MG63 (cell line): ENCODE data around the gene SLC25A23. TPM values are rescaled to one million over a fixed set of nuclear protein-coding genes. Genes with fewer than 3 reads are reported as not detected.
"Not testable (repeated sequence)": the region's sequence is repeated elsewhere in the genome, so short reads cannot be mapped to it uniquely, and the experiment has no call there.

Experiments
- DNase-seq: peaks from one replicate; pipeline ENCODE4 v3.0.0-alpha.2; 2020
- H3K27me3 ChIP-seq: fragments of 250-450 bp; sonication (Bioruptor Pico); 2 replicates; pipeline ENCODE4 v1.5.1; 2020; ENCODE audit warnings: mild to moderate bottlenecking, moderate library complexity
- H3K36me3 ChIP-seq: fragments of 250-450 bp; sonication (Bioruptor Pico); 2 replicates; pipeline ENCODE4 v1.5.1; 2020; ENCODE audit warnings: mild to moderate bottlenecking, moderate library complexity
- H3K4me3 ChIP-seq: fragments of 250-450 bp; sonication (Bioruptor Pico); 2 replicates; pipeline ENCODE4 v1.5.1; 2020; ENCODE audit warnings: mild to moderate bottlenecking, moderate library complexity
- H3K9me3 ChIP-seq: fragments of 250-450 bp; sonication (Bioruptor Pico); 2 replicates; pipeline ENCODE4 v1.5.1; 2020; ENCODE audit warnings: mild to moderate bottlenecking, moderate library complexity
- total RNA-seq: library from RNA; depleted of rRNA; stranded (reverse); fragments of >200 nt; shearing (Covaris generic); gene quantifications from 2 replicates; pipeline ENCODE4 v1.2.3, GENCODE V29; 2014; ENCODE audit warnings: low replicate concordance; rRNA removed

Gene SLC25A23
- 8.5 and 10.9 TPM in 2 replicates for total RNA-seq

- Histone ChIP-seq H3K27me3 (no peaks in the 10 kb centered on the region), H3K9me3 (no peaks in the 10 kb centered on the region), H3K36me3 (no peaks in the 10 kb centered on the region), H3K4me3 (peak within 1 kb of the TSS; percentile 63)
- peak; percentile 53 for DNase-seq
Measured at GRCh38 chr19:6459262-6460098, at the start of gene SLC25A23. SLC25A23 (minus strand) TSS chr19:6459792; CDS start chr19:6459628, 164 bp downstream.

GRCh38 chr19:6508028-6508771 lies 48.6 kb upstream of the SLC25A23 start:
- not testable (repeated sequence) for DNase-seq, H3K9me3 ChIP-seq, H3K36me3 ChIP-seq, H3K27me3 ChIP-seq, H3K4me3 ChIP-seq

- DNase-seq = no peak
- no peaks in the 10 kb centered on the region for H3K27me3 ChIP-seq
- H3K9me3 ChIP-seq = no peaks in the 10 kb centered on the region
- no peak overlapping the region for H3K4me3 ChIP-seq
- no peaks in the 10 kb centered on the region for H3K36me3 ChIP-seq
Measured at GRCh38 chr19:6503407-6504201, 44.0 kb upstream of the SLC25A23 start.

GRCh38 chr19:6501740-6502648 lies 42.4 kb upstream of the SLC25A23 start, which contains the start of gene TUBB4A:
TUBB4A (minus strand) TSS chr19:6502309; CDS start chr19:6502212, 97 bp downstream.
- Histone ChIP-seq H3K9me3 (no peaks in the 10 kb centered on the region), H3K36me3 (no peaks in the 10 kb centered on the region), H3K27me3 (no peaks in the 10 kb centered on the region), H3K4me3 (peak within 1 kb of the TSS; percentile 32; the same call in 1 of the 2 replicates)
- DNase-seq = peak; percentile 5

- Histone ChIP-seq H3K36me3 (no peaks in the 10 kb centered on the region), H3K4me3 (no peak overlapping the region), H3K27me3 (no peaks in the 10 kb centered on the region), H3K9me3 (no peaks in the 10 kb centered on the region)
- DNase-seq = no peak
Measured at GRCh38 chr19:6500837-6501739, 41.5 kb upstream of the SLC25A23 start.

- Histone ChIP-seq H3K4me3 (no peak overlapping the region), H3K9me3 (no peaks in the 10 kb centered on the region), H3K27me3 (no peaks in the 10 kb centered on the region), H3K36me3 (no peaks in the 10 kb centered on the region)
- DNase-seq = no peak
Measured at GRCh38 chr19:6499052-6499790, 39.6 kb upstream of the SLC25A23 start.

GRCh38 chr19:6498294-6499036 lies 38.9 kb upstream of the SLC25A23 start:
- no peak overlapping the region for H3K4me3 ChIP-seq
- no peaks in the 10 kb centered on the region for H3K27me3 ChIP-seq
- H3K36me3 ChIP-seq = no peaks in the 10 kb centered on the region
- DNase-seq = no peak
- no peaks in the 10 kb centered on the region for H3K9me3 ChIP-seq

- Histone ChIP-seq H3K27me3 (no peaks in the 10 kb centered on the region), H3K9me3 (no peaks in the 10 kb centered on the region), H3K4me3 (no peak overlapping the region), H3K36me3 (no peaks in the 10 kb centered on the region)
- DNase-seq = no peak
Measured at GRCh38 chr19:6495947-6496346, 36.4 kb upstream of the SLC25A23 start.

- Histone ChIP-seq H3K36me3 (no peaks in the 10 kb centered on the region), H3K9me3 (no peaks in the 10 kb centered on the region), H3K4me3 (no peak overlapping the region), H3K27me3 (no peaks in the 10 kb centered on the region)
- no peak for DNase-seq
Measured at GRCh38 chr19:6494438-6495036, 34.9 kb upstream of the SLC25A23 start.

GRCh38 chr19:6491802-6492592 lies 32.4 kb upstream of the SLC25A23 start:
- Histone ChIP-seq H3K4me3 (no peak overlapping the region), H3K36me3 (no peaks in the 10 kb centered on the region), H3K9me3 (no peaks in the 10 kb centered on the region), H3K27me3 (no peaks in the 10 kb centered on the region)
- DNase-seq = peak; percentile 19

GRCh38 chr19:6490134-6490533 lies 30.5 kb upstream of the SLC25A23 start:
- DNase-seq = no peak
- Histone ChIP-seq H3K9me3 (no peaks in the 10 kb centered on the region), H3K36me3 (no peaks in the 10 kb centered on the region), H3K27me3 (no peaks in the 10 kb centered on the region), H3K4me3 (no peak overlapping the region)

- no peak for DNase-seq
- Histone ChIP-seq H3K4me3 (no peak overlapping the region), H3K9me3 (no peaks in the 10 kb centered on the region), H3K36me3 (no peaks in the 10 kb centered on the region), H3K27me3 (no peaks in the 10 kb centered on the region)
Measured at GRCh38 chr19:6489278-6490061, 29.9 kb upstream of the SLC25A23 start.
